ENCODE data around the gene RERE. TPM values are rescaled to one million over a fixed set of nuclear protein-coding genes. Genes with fewer than 3 reads are reported as not detected.

RERE gene
- total and polyA plus RNA-seq, 2 donors (not counting 3 experiments of a cell fraction or from before 2014, with no cell fraction given) = 14.1 to 113 TPM

- Histone ChIP-seq H3K27ac (ENCODE audit: insufficient read depth, low read depth, low read length) (no peak overlapping the region), H3K4me3 (replicated peaks in 1 of 3; ENCODE audit: insufficient read depth in 1 of 3, low read depth in 1 of 3, low read length in 3 of 3) (no peak overlapping the region), H3K79me2 (ENCODE audit: control insufficient read depth, insufficient read depth, low read length) (peaks cover 16% of the 10 kb centered on the region), H3K27me3 (ENCODE audit: control insufficient read depth in 2 of 2, insufficient read depth in 2 of 2, low read length in 2 of 2) (no peaks in the 10 kb centered on the region), H2AFZ (ENCODE audit: low read depth, low read length) (no peak overlapping the region), H3K9me1 (replicated peaks; ENCODE audit: control insufficient read depth, extremely low read depth, insufficient read depth, low read length) (no peaks in the 10 kb centered on the region), H4K20me1 (replicated peaks; ENCODE audit: control insufficient read depth, extremely low read depth, insufficient read depth, low read length) (no peaks in the 10 kb centered on the region), H3K4me1 (ENCODE audit: control insufficient read depth, extremely low read depth, insufficient read depth, low read length) (peaks cover 49% of the 10 kb centered on the region), H3K36me3 (ENCODE audit: control insufficient read depth in 2 of 2, extremely low read depth in 1 of 2, insufficient read depth in 2 of 2, low read length in 2 of 2) (peaks cover 2 to 3% of the 10 kb centered on the region in 2 experiments), H3K4me2 (ENCODE audit: insufficient read depth, low read length) (no peak overlapping the region), H3K9me3 (replicated peaks; ENCODE audit: control insufficient read depth, insufficient read depth, low read length) (no peaks in the 10 kb centered on the region), H3K9ac (replicated peaks; ENCODE audit: extremely low read depth, insufficient read depth, low read length) (no peak overlapping the region)
- FAIRE-seq (no peak), DNase-seq (ENCODE audit: low read depth, low spot score) (no peak)
- intact Hi-C loops (cut with micrococcal nuclease) (loop anchor here (5.0 kb wide), 1 partner anchor 174 kb away; no protein-coding TSS in a partner anchor), dilution Hi-C loops (cut with MboI; ENCODE audit: extremely low pct_ligation_motif_present, low sequenced_read_pairs) (no loop called here)
- ChIA-PET CTCF (interaction anchor here (1.5 to 3.1 kb wide), 4 partner anchors 10 to 46 kb away, joined by 4 to 34 read pairs (median 10); no protein-coding TSS in a partner anchor), POLR2A (no interaction called here)
- no peak for TF ChIP-seq MYC (IDR thresholded peaks at IDR 0.05; ENCODE audit: low read depth, low read length)
- no peak for TF ChIP-seq EZH2 (IDR thresholded peaks at IDR 0.05; ENCODE audit: borderline replicate concordance, low read depth, low read length, severe bottlenecking)
- TF ChIP-seq, protein P1, sequence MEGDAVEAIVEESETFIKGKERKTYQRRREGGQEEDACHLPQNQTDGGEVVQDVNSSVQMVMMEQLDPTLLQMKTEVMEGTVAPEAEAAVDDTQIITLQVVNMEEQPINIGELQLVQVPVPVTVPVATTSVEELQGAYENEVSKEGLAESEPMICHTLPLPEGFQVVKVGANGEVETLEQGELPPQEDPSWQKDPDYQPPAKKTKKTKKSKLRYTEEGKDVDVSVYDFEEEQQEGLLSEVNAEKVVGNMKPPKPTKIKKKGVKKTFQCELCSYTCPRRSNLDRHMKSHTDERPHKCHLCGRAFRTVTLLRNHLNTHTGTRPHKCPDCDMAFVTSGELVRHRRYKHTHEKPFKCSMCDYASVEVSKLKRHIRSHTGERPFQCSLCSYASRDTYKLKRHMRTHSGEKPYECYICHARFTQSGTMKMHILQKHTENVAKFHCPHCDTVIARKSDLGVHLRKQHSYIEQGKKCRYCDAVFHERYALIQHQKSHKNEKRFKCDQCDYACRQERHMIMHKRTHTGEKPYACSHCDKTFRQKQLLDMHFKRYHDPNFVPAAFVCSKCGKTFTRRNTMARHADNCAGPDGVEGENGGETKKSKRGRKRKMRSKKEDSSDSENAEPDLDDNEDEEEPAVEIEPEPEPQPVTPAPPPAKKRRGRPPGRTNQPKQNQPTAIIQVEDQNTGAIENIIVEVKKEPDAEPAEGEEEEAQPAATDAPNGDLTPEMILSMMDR (IDR thresholded peaks at IDR 0.05; ENCODE audit: extremely low read depth in 1 of 2, insufficient read depth in 1 of 2, low read depth in 1 of 2, low read length in 2 of 2) = no peak
- no peak for TF ChIP-seq JUN (IDR thresholded peaks at IDR 0.05; ENCODE audit: borderline replicate concordance, insufficient read depth, insufficient read length, low read depth)
- no peak for TF ChIP-seq POLR2AphosphoS5 (IDR thresholded peaks at IDR 0.05; ENCODE audit: insufficient read depth, low read depth, low read length)
- TF ChIP-seq MAX (IDR thresholded peaks at IDR 0.05; ENCODE audit: insufficient read depth, insufficient read length) = no peak
- no peak for TF ChIP-seq GATA2 (IDR thresholded peaks at IDR 0.05; ENCODE audit: insufficient read depth, insufficient read length, low read depth, low read length)
- no peak for TF ChIP-seq POLR2A (IDR thresholded peaks at IDR 0.05; ENCODE audit: low read depth, low read length)
- no peak for TF ChIP-seq FOS (IDR thresholded peaks at IDR 0.05; ENCODE audit: borderline replicate concordance, insufficient read depth, low read length)
- no TSS peak for BruUV-seq (replicated peaks)
Measured at GRCh38 chr1:8398677-8399076, 418.8 kb downstream of the RERE start.
